ENCODE data around the gene WDR90.

GRCh38 chr16:685967-686366, 36.8 kb downstream of the WDR90 start:
- TF ChIP-seq CTCF (IDR thresholded peaks at IDR 0.05) (peak in 1 of 6 experiments; percentile 40), POLR2A (IDR thresholded peaks at IDR 0.05) (no peak)
